ENCODE measurements around the gene PCNX4.

GRCh38 chr14:60184146-60184904 lies 92.6 kb downstream of the PCNX4 start:
- TF ChIP-seq CTCF (IDR thresholded peaks at IDR 0.05) = peak in 5 of 6 experiments; percentile 55 to 85 (median 78)
- TF ChIP-seq POLR2A (IDR thresholded peaks at IDR 0.05) = no peak
